ENCODE results near the gene ICOS.
"Not testable (repeated sequence)": the region's sequence is repeated elsewhere in the genome, so short reads cannot be mapped to it uniquely, and the experiment has no call there.

ICOS gene

GRCh38 chr2:203948733-203949132, 12.2 kb downstream of the ICOS start:
- DNase-seq (ENCODE audit: insufficient read length, low spot score) (no peak), FAIRE-seq (no peak)

DNA sequence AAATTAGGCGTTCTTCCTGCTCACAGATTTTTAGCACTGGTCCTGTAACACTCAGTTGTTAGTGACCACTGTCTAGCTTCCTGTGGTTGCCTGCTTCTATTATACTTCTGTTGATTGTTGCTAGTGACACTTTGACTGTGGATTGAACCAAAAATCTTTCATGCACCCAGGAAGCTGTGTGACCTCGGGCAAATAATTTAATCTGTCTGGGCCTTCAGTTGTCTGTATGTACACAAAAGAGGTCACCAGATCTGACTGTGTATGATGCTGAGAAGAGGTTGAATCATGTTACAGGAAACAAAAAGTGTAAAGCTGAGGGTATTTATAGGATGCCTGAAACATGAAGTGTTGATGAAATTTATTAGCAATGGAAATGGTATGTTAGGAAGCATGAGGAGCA, 12.7 kb downstream of the ICOS start:
- FAIRE-seq (no peak), DNase-seq (ENCODE audit: insufficient read length, low spot score) (no peak)

More at GRCh38 chr2:203948733-203949132, 12.2 kb downstream of the ICOS start:
- TF ChIP-seq, protein P1, sequence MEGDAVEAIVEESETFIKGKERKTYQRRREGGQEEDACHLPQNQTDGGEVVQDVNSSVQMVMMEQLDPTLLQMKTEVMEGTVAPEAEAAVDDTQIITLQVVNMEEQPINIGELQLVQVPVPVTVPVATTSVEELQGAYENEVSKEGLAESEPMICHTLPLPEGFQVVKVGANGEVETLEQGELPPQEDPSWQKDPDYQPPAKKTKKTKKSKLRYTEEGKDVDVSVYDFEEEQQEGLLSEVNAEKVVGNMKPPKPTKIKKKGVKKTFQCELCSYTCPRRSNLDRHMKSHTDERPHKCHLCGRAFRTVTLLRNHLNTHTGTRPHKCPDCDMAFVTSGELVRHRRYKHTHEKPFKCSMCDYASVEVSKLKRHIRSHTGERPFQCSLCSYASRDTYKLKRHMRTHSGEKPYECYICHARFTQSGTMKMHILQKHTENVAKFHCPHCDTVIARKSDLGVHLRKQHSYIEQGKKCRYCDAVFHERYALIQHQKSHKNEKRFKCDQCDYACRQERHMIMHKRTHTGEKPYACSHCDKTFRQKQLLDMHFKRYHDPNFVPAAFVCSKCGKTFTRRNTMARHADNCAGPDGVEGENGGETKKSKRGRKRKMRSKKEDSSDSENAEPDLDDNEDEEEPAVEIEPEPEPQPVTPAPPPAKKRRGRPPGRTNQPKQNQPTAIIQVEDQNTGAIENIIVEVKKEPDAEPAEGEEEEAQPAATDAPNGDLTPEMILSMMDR (IDR thresholded peaks at IDR 0.05; ENCODE audit: insufficient read depth, missing control alignments) = no peak

DNA sequence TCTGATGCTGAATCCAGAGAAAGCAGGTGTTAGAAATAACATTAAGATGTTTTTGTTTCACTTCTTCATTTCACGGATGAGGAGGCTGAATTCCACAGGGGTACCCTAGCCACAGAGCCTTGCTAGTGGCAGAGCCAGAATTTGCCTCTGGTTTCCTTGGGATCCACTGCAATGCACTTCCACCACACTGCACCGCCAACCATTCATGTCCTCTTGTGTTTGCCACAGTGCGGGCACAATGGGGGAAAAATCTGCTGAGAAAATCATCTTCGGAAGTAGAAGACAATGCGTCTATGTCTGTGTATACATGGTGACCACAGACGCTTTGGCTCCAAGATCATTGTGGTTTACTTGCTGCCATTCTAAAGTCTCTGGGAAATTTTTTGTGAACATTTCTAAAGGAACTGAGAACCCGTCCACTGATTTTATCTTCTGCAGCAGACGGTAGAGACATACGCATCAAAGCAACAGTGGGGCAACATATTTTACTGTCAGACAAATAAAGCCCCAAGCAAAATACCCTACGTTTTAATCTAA, 14.9 kb downstream of the ICOS start:
- FAIRE-seq = no peak
- TF ChIP-seq, protein P1 (IDR thresholded peaks at IDR 0.05; ENCODE audit: insufficient read depth, missing control alignments) = no peak
- no peak for DNase-seq (ENCODE audit: insufficient read length, low spot score)

More for the DNA sequence above, 12.7 kb downstream of the ICOS start:
- TF ChIP-seq, protein P1 (IDR thresholded peaks at IDR 0.05; ENCODE audit: insufficient read depth, missing control alignments) = no peak

- FAIRE-seq = no peak
- TF ChIP-seq, protein P1 (IDR thresholded peaks at IDR 0.05; ENCODE audit: insufficient read depth, missing control alignments) = no peak
- DNase-seq (ENCODE audit: insufficient read length, low spot score) = no peak
Observed at GRCh38 chr2:203959265-203959664, 22.7 kb downstream of the ICOS start.

GRCh38 chr2:203959672-203960071, 23.1 kb downstream of the ICOS start:
- DNase-seq (ENCODE audit: insufficient read length, low spot score) (no peak), FAIRE-seq (no peak)
- TF ChIP-seq, protein P1 (IDR thresholded peaks at IDR 0.05; ENCODE audit: insufficient read depth, missing control alignments) = no peak

DNA sequence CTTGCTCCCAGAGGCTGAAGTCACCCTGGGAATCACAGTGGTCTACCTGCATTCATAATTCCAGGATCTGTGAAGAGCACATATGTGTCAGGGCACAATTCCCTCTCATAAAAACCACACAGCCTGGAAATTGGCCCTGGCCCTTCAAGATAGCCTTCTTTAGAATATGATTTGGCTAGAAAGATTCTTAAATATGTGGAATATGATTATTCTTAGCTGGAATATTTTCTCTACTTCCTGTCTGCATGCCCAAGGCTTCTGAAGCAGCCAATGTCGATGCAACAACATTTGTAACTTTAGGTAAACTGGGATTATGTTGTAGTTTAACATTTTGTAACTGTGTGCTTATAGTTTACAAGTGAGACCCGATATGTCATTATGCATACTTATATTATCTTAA, 24.2 kb downstream of the ICOS start:
- DNase-seq (ENCODE audit: insufficient read length, low spot score) = no peak

GRCh38 chr2:203965190-203965589, 28.6 kb downstream of the ICOS start:
- FAIRE-seq = not testable (repeated sequence)

More for the DNA sequence above, 24.2 kb downstream of the ICOS start:
- TF ChIP-seq, protein P1 (IDR thresholded peaks at IDR 0.05; ENCODE audit: insufficient read depth, missing control alignments) = no peak
- FAIRE-seq = no peak

GRCh38 chr2:203971251-203971650, 34.7 kb downstream of the ICOS start:
- TF ChIP-seq, protein P1 (IDR thresholded peaks at IDR 0.05; ENCODE audit: insufficient read depth, missing control alignments) = no peak
- no peak for FAIRE-seq
- no peak for DNase-seq (ENCODE audit: insufficient read length, low spot score)

More at GRCh38 chr2:203965190-203965589, 28.6 kb downstream of the ICOS start:
- not testable (repeated sequence) for DNase-seq (ENCODE audit: insufficient read length, low spot score)
